GM21825 (cell line): ENCODE data around the gene PLCXD1.
"Not testable (repeated sequence)": the region's sequence is repeated elsewhere in the genome, so short reads cannot be mapped to it uniquely, and the experiment has no call there.

Experiments
- ATAC-seq: cut with Tn5 transposase; IDR thresholded peaks from one replicate; pipeline ENCODE4 v1.9.1; 2021; ENCODE audit warnings: mild to moderate bottlenecking, moderate library complexity; ENCODE audit not compliant: unreplicated experiment

PLCXD1 gene

GRCh38 chrX:290476-291166, 9.4 kb downstream of the PLCXD1 start:
- ATAC-seq = no peak

- ATAC-seq = no peak
Observed at GRCh38 chrX:291411-291901, 10.3 kb downstream of the PLCXD1 start.

- no peak for ATAC-seq
Observed at GRCh38 chrX:292900-293897, 12.0 kb downstream of the PLCXD1 start.

- ATAC-seq = no peak
Observed at GRCh38 chrX:295136-295535, 14.0 kb downstream of the PLCXD1 start.

GRCh38 chrX:298993-299392, 17.8 kb downstream of the PLCXD1 start:
- ATAC-seq = no peak

GRCh38 chrX:300334-300733, 19.2 kb downstream of the PLCXD1 start:
- no peak for ATAC-seq

GRCh38 chrX:302975-303374, 21.8 kb downstream of the PLCXD1 start:
- no peak for ATAC-seq

- ATAC-seq = not testable (repeated sequence)
Observed at GRCh38 chrX:305781-306613, 24.8 kb downstream of the PLCXD1 start.

GRCh38 chrX:306614-307251, 25.6 kb downstream of the PLCXD1 start:
- ATAC-seq = not testable (repeated sequence)

GRCh38 chrX:307261-308111, 26.3 kb downstream of the PLCXD1 start:
- no peak for ATAC-seq

- no peak for ATAC-seq
Observed at GRCh38 chrX:308821-309520, 27.8 kb downstream of the PLCXD1 start.

- no peak for ATAC-seq
Observed at GRCh38 chrX:310621-311155, 29.5 kb downstream of the PLCXD1 start.

GRCh38 chrX:311156-312129, 30.3 kb downstream of the PLCXD1 start:
- ATAC-seq = no peak

- no peak for ATAC-seq
Observed at GRCh38 chrX:312621-313331, 31.6 kb downstream of the PLCXD1 start.

GRCh38 chrX:313546-313945, 32.4 kb downstream of the PLCXD1 start:
- no peak for ATAC-seq

GRCh38 chrX:314049-314448, 32.9 kb downstream of the PLCXD1 start:
- no peak for ATAC-seq
